Right lobe of liver (tissue), 6 donors: Measurements from ENCODE around the gene ZNF609. TPM values are rescaled to one million over a fixed set of nuclear protein-coding genes. Genes with fewer than 3 reads are reported as not detected.
"Not testable (repeated sequence)": the region's sequence is repeated elsewhere in the genome, so short reads cannot be mapped to it uniquely, and the experiment has no call there.

Experiments used
- ATAC-seq, 4 donors: fragments of 200-7000 bp; cut with Tn5 transposase; one replicate each; pipeline ENCODE4 v1.9.1; 2020; ENCODE audit warnings: mild to moderate bottlenecking in 4 of 4, moderate library complexity in 4 of 4
- DNase-seq, 3 donors: peaks; one replicate each; pipeline ENCODE4 v3.0.0-alpha.2; 2020
- H3K27ac ChIP-seq, 3 donors: fragments of 200-600 bp; one replicate each; pipeline ENCODE4 v1.8.0; 2022
- H3K27me3 ChIP-seq, 2 donors: fragments of 200-600 bp; one replicate each; pipeline ENCODE4 v1.8.0; 2022
- H3K36me3 ChIP-seq, 4 donors: fragments of 200-600 bp; sonication (generic) in 1 of 4; one replicate each; pipeline versions ENCODE4 v1.5.1 to v1.8.0; 2017 to 2022; ENCODE audit warnings: control low read depth in 1 of 4
- H3K4me1 ChIP-seq, 4 donors: fragments of 200-600 bp; sonication (generic) in 1 of 4; one replicate each; pipeline versions ENCODE4 v1.5.1 to v1.8.0; 2017 to 2022; ENCODE audit warnings: control low read depth in 1 of 4
- H3K4me3 ChIP-seq, 3 donors: fragments of 200-600 bp; one replicate each; pipeline ENCODE4 v1.8.0; 2022
- H3K9me3 ChIP-seq, 4 donors: fragments of 200-600 bp; sonication (generic) in 1 of 4; one replicate each; pipeline versions ENCODE4 v1.5.1 to v1.8.0; 2017 to 2022; ENCODE audit warnings: control low read depth in 1 of 4
- POLR2A ChIP-seq: fragments of 450-650 bp; IDR thresholded peaks from one replicate; pipeline ENCODE4 v1.6.1; 2017; ENCODE audit warnings: antibody characterized with exemption, mild to moderate bottlenecking
- whole genome bisulfite sequencing: methylation state at CpG from one replicate; pipeline ENCODE4 v1.1.6; 2018; ENCODE audit warnings: low coverage, low lambda C conversion rate; ENCODE audit not compliant: insufficient coverage; ENCODE audit errors: missing lambda C conversion rate; 5-methylcytosine and 5-hydroxymethylcytosine counted together
- intact Hi-C, 2 donors: fragments of 100-400 bp; cut with DNase I; formaldehyde crosslinking; loops; one replicate each; pipeline versions ENCODE4 v1.11.2 to v1.14.1; 2022
- total RNA-seq, 6 experiments: library from RNA; depleted of rRNA in 2 of 6; stranded (reverse); fragments of >200 nt in 2 of 6; fragmentation: NEBNext Ultra II Directional in 3 of 6; extraction: Animal tissue kit (Norgen Biotek cat#: 25700) in 3 of 6; gene quantifications; one replicate each; pipeline versions ENCODE4 v1.1.0 to v1.2.4, GENCODE V29; 2016 to 2023
- TF ChIP-seq, protein P1 (sequence below), 4 donors: fragments of 200-600 bp in 3 of 4; fragments of 450-650 bp in 1 of 4; IDR thresholded peaks; one replicate each; pipeline versions ENCODE4 v1.5.1 to v1.8.0; 2016 to 2022; ENCODE audit warnings: antibody characterized with exemption in 4 of 4, mild to moderate bottlenecking in 2 of 4
- donor health status: DM: no; HTN: yes; CAD: no.
- donor health status: DM: no; HTN: no; CAD: no.
- donor health status: DM: no; HTN: no; CAD: no.
- donor health status: DM: no; HTN: yes; CAD: no.
- donor health status: DM: no; HTN: yes; CAD: no.

Gene ZNF609
- total RNA-seq, 6 experiments from 2014 or later, result 10.7 to 16.1 (median 13.5) TPM

DNA sequence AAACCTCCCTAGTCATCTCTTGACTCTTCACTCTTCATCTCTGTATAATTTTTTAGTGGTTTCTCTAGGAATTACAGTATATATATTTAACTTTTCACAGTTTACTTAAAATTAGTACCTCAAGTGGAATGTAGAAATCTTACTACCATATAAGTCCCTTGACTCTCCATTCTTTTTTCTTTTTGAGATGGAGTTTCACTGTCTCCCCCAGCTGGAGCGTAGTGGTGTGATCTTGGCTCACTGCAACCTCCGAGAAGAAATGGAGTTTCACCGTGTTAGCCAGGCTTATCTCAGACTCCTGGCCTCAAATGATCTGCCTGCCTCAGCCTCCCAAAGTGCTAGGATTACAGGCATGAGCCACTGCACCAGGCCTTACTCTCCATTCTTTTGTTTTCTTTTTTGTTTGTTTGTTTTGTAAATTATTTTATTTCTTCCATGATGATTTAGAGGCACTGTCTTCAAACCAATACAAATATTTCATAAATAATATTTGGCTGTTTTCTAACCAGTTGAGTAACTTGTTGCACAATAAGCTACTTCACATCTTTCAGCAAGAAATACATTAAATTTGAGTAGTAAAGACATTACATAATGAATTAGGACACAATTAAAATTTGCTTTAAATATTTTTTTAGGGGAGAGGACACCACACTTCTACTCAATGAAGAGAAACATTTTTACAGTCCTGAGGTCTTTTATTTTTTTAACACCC is 170.2 kb downstream of the ZNF609 start:
- no peaks in the 10 kb centered on the region for H3K36me3 ChIP-seq
- intact Hi-C loops, result no loop called here
- WGBS, result 79% methylated on average over 3 of the region's 3 CpGs
- no peaks in the 10 kb centered on the region for H3K9me3 ChIP-seq
- TF ChIP-seq, protein P1, sequence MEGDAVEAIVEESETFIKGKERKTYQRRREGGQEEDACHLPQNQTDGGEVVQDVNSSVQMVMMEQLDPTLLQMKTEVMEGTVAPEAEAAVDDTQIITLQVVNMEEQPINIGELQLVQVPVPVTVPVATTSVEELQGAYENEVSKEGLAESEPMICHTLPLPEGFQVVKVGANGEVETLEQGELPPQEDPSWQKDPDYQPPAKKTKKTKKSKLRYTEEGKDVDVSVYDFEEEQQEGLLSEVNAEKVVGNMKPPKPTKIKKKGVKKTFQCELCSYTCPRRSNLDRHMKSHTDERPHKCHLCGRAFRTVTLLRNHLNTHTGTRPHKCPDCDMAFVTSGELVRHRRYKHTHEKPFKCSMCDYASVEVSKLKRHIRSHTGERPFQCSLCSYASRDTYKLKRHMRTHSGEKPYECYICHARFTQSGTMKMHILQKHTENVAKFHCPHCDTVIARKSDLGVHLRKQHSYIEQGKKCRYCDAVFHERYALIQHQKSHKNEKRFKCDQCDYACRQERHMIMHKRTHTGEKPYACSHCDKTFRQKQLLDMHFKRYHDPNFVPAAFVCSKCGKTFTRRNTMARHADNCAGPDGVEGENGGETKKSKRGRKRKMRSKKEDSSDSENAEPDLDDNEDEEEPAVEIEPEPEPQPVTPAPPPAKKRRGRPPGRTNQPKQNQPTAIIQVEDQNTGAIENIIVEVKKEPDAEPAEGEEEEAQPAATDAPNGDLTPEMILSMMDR (IDR thresholded peaks at IDR 0.05), result no peak
- no peak for TF ChIP-seq POLR2A
- H3K4me1 ChIP-seq, result peaks cover 0 to 22% (median 13%) of the 10 kb centered on the region in 4 donors
- no peak overlapping the region for H3K4me3 ChIP-seq
- H3K27me3 ChIP-seq, result no peaks in the 10 kb centered on the region
- H3K27ac ChIP-seq, result no peak overlapping the region
- ATAC-seq (no peak), DNase-seq (no peak)

DNA sequence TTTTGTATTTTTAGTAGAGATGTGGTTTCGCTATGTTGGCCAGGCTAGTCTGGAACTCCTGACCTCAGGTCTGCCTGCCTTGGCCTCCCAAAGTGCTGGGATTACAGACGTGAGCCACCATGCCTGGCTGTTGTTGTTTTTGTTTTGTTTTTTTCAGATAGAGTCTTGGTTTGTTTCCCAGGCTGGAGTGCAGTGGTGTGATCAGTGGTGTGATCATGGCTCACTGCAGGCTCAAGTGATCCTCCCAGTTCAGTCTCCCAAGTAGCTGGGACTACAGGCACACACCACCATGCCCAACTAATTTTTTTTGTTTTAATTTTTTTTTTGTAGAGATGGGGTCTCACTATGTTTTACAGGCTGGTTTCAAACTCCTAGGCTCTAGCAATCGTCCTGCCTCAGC is 172.3 kb downstream of the ZNF609 start:
- H3K27me3 ChIP-seq, intact Hi-C loops, H3K36me3 ChIP-seq, ATAC-seq, H3K27ac ChIP-seq, H3K4me3 ChIP-seq, H3K9me3 ChIP-seq, DNase-seq: not testable (repeated sequence)
- WGBS, result 83% methylated on average over 2 of the region's 3 CpGs
- peaks cover 0 to 36% (median 15%) of the 10 kb centered on the region in 4 donors for H3K4me1 ChIP-seq

DNA sequence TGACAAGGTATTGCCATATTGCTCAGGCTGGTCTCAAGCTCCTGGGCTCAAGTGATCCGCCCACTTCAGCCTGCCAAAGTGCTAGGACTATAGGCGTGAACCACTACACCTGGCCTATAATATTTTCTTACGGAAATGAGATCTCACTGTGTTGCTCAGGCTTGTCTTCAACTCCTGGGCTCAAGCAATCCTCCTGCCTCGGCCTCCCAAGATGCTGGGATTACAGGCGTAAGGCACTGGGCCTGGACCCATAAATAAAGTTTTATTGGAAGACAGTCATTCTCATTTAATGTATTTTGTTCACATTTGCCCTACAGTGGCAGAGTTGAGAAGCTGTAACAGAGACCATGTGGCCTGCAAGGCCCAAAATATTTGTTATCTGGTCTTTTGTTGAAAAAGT is 173.0 kb downstream of the ZNF609 start:
- H3K4me3 ChIP-seq, result no peak overlapping the region
- H3K27ac ChIP-seq, result no peak overlapping the region
- H3K4me1 ChIP-seq, result peaks cover 0 to 36% (median 15%) of the 10 kb centered on the region in 4 donors
- intact Hi-C loops, result no loop called here
- WGBS, result 90% methylated on average over 5 of the region's 5 CpGs
- ATAC-seq, result no peak
- DNase-seq, result no peak
- H3K27me3 ChIP-seq, result no peaks in the 10 kb centered on the region
- no peaks in the 10 kb centered on the region for H3K9me3 ChIP-seq
- no peaks in the 10 kb centered on the region for H3K36me3 ChIP-seq
- TF ChIP-seq POLR2A, result no peak
- TF ChIP-seq, protein P1 (IDR thresholded peaks at IDR 0.05), result no peak

DNA sequence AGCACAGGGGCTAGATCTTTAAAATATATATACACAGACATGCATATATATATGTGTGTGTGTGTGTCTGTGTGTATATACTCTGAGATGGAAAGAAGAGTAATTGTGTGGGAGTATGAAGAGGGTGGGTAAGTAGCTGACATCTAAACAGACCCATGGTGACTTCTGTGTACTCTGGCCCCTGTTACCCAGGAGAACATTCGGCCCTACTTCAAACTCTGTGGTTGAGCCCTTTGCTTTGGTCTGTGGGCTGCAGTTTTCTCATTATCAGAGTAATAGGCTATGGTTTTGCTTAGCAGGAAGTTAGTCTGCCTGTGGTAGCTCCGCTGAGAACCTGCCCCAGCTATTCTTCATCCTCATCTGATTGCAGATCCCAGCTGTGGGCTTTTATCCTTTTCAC is 173.6 kb downstream of the ZNF609 start:
- Histone ChIP-seq H3K4me3 (no peak overlapping the region), H3K36me3 (no peaks in the 10 kb centered on the region), H3K27ac (peak overlapping the region in 2 of 3 donors; percentile 13 to 43), H3K27me3 (no peaks in the 10 kb centered on the region), H3K9me3 (no peaks in the 10 kb centered on the region), H3K4me1 (peaks cover 0 to 36% (median 15%) of the 10 kb centered on the region in 4 donors)
- intact Hi-C loops, result no loop called here
- WGBS, result 13% methylated on average over 2 of the region's 2 CpGs
- DNase-seq (no peak), ATAC-seq (peak; percentile 9 to 42 (median 11))
- TF ChIP-seq, protein P1 (IDR thresholded peaks at IDR 0.05), result no peak
- TF ChIP-seq POLR2A, result no peak
